Kidney epithelial cell (primary cell): Measurements from ENCODE around the gene TSHZ3. TPM values are rescaled to one million over a fixed set of nuclear protein-coding genes. Genes with fewer than 3 reads are reported as not detected.

ENCODE experiments used
- DNase-seq: peaks from one replicate; pipeline ENCODE4 v3.0.0-alpha.2; 2010; ENCODE audit warnings: low read depth
- H3K27me3 ChIP-seq: 2 replicates; pipeline ENCODE4 v1.6.0; 2011; ENCODE audit warnings: low read length; ENCODE audit not compliant: control insufficient read depth, insufficient read depth
- H3K36me3 ChIP-seq: 2 replicates; pipeline ENCODE4 v1.5.1; 2011; ENCODE audit warnings: low read length; ENCODE audit not compliant: control insufficient read depth, insufficient read depth
- H3K4me3 ChIP-seq: 2 replicates; pipeline ENCODE4 v1.5.1; 2011; ENCODE audit warnings: low read depth, mild to moderate bottlenecking, control low read depth, low read length
- CTCF ChIP-seq: IDR thresholded peaks from 2 replicates; pipeline ENCODE4 v1.5.1; 2011; ENCODE audit warnings: mild to moderate bottlenecking, moderate library complexity, low read length, control low read depth, inconsistent platforms; ENCODE audit not compliant: insufficient read depth, poor library complexity, severe bottlenecking
- total RNA-seq: library from RNA; depleted of rRNA; stranded (reverse); fragments of >200 nt; gene quantifications from 2 replicates; pipeline ENCODE4 v1.2.3, GENCODE V29; 2015

Gene TSHZ3
- total RNA-seq, 1 donor from 2014 or later: 2.4 TPM

- H3K36me3 ChIP-seq: no peaks in the 10 kb centered on the region
- no peaks in the 10 kb centered on the region for H3K27me3 ChIP-seq
- no peak for DNase-seq
- no peak for TF ChIP-seq CTCF
- H3K4me3 ChIP-seq: no peak overlapping the region
Observed at GRCh38 chr19:31312677-31313244, 36.5 kb downstream of the TSHZ3 start.

GRCh38 chr19:31312009-31312676 is 37.1 kb downstream of the TSHZ3 start:
- Histone ChIP-seq H3K27me3 (no peaks in the 10 kb centered on the region), H3K36me3 (no peaks in the 10 kb centered on the region), H3K4me3 (no peak overlapping the region)
- DNase-seq: no peak
- no peak for TF ChIP-seq CTCF

GRCh38 chr19:31310432-31311133 is 38.7 kb downstream of the TSHZ3 start:
- H3K36me3 ChIP-seq: no peaks in the 10 kb centered on the region
- no peaks in the 10 kb centered on the region for H3K27me3 ChIP-seq
- no peak for DNase-seq
- no peak for TF ChIP-seq CTCF
- no peak overlapping the region for H3K4me3 ChIP-seq

GRCh38 chr19:31308781-31309180 is 40.5 kb downstream of the TSHZ3 start:
- no peak overlapping the region for H3K4me3 ChIP-seq
- no peaks in the 10 kb centered on the region for H3K36me3 ChIP-seq
- H3K27me3 ChIP-seq: no peaks in the 10 kb centered on the region
- DNase-seq: no peak
- TF ChIP-seq CTCF: no peak

- H3K27me3 ChIP-seq: no peaks in the 10 kb centered on the region
- TF ChIP-seq CTCF: no peak
- no peaks in the 10 kb centered on the region for H3K36me3 ChIP-seq
Observed at GRCh38 chr19:31307071-31307669, 42.1 kb downstream of the TSHZ3 start.

More at GRCh38 chr19:31307071-31307669, 42.1 kb downstream of the TSHZ3 start:
- H3K4me3 ChIP-seq: no peak overlapping the region
- DNase-seq: no peak
